Measurements from ENCODE around the gene PSG6.
"Not testable (repeated sequence)": the region's sequence is repeated elsewhere in the genome, so short reads cannot be mapped to it uniquely, and the experiment has no call there.

GRCh38 chr19:42882730-42883129 is 35.0 kb downstream of the PSG6 start:
- TF ChIP-seq PATZ1 (tag by site-specific recombination; IDR thresholded peaks at IDR 0.05); CTCF (tag by site-specific recombination; IDR thresholded peaks at IDR 0.05); ZNF621 (tag by site-specific recombination; IDR thresholded peaks at IDR 0.05); RBAK (tag by site-specific recombination; IDR thresholded peaks at IDR 0.05); SP3 (tag by site-specific recombination; IDR thresholded peaks at IDR 0.05); ZNF16 (tag by site-specific recombination; IDR thresholded peaks at IDR 0.05; ENCODE audit: low read depth); ZNF843 (tag by site-specific recombination; IDR thresholded peaks at IDR 0.05); ZNF404 (tag by site-specific recombination; IDR thresholded peaks at IDR 0.05); INSM2 (tag by site-specific recombination; IDR thresholded peaks at IDR 0.05); ZNF560 (tag by site-specific recombination; IDR thresholded peaks at IDR 0.05; ENCODE audit: borderline replicate concordance); OSR2 (tag by site-specific recombination; IDR thresholded peaks at IDR 0.05); ZSCAN23 (tag by site-specific recombination; IDR thresholded peaks at IDR 0.05): not testable (repeated sequence)
- TF ChIP-seq, protein P1, sequence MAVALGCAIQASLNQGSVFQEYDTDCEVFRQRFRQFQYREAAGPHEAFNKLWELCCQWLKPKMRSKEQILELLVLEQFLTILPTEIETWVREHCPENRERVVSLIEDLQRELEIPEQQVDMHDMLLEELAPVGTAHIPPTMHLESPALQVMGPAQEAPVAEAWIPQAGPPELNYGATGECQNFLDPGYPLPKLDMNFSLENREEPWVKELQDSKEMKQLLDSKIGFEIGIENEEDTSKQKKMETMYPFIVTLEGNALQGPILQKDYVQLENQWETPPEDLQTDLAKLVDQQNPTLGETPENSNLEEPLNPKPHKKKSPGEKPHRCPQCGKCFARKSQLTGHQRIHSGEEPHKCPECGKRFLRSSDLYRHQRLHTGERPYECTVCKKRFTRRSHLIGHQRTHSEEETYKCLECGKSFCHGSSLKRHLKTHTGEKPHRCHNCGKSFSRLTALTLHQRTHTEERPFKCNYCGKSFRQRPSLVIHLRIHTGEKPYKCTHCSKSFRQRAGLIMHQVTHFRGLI (tag by site-specific recombination; IDR thresholded peaks at IDR 0.05): not testable (repeated sequence)
- TF ChIP-seq, protein P2, sequence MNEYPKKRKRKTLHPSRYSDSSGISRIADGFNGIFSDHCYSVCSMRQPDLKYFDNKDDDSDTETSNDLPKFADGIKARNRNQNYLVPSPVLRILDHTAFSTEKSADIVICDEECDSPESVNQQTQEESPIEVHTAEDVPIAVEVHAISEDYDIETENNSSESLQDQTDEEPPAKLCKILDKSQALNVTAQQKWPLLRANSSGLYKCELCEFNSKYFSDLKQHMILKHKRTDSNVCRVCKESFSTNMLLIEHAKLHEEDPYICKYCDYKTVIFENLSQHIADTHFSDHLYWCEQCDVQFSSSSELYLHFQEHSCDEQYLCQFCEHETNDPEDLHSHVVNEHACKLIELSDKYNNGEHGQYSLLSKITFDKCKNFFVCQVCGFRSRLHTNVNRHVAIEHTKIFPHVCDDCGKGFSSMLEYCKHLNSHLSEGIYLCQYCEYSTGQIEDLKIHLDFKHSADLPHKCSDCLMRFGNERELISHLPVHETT (tag by site-specific recombination; IDR thresholded peaks at IDR 0.05): not testable (repeated sequence)
